Measurements from ENCODE around the gene SLC44A4. TPM values are rescaled to one million over a fixed set of nuclear protein-coding genes. Genes with fewer than 3 reads are reported as not detected.

Gene SLC44A4
- total and polyA plus RNA-seq, 2 of the 8 experiments (the other 6 are each of a cell fraction or from before 2014, with no cell fraction given), result 4.8 to 7.0 TPM

GRCh38 chr6:31878726-31879125, at the start of gene SLC44A4 (continued):
- TF ChIP-seq, protein P1, sequence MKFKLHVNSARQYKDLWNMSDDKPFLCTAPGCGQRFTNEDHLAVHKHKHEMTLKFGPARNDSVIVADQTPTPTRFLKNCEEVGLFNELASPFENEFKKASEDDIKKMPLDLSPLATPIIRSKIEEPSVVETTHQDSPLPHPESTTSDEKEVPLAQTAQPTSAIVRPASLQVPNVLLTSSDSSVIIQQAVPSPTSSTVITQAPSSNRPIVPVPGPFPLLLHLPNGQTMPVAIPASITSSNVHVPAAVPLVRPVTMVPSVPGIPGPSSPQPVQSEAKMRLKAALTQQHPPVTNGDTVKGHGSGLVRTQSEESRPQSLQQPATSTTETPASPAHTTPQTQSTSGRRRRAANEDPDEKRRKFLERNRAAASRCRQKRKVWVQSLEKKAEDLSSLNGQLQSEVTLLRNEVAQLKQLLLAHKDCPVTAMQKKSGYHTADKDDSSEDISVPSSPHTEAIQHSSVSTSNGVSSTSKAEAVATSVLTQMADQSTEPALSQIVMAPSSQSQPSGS (IDR thresholded peaks at IDR 0.05; ENCODE audit: low read length), result no peak
- TF ChIP-seq CHD7 (IDR thresholded peaks at IDR 0.05; ENCODE audit: insufficient replicate concordance, low read length) (no peak), CTBP2 (IDR thresholded peaks at IDR 0.05; ENCODE audit: borderline replicate concordance, insufficient read depth, insufficient read length, low read length) (no peak), KDM1A (IDR thresholded peaks at IDR 0.05; ENCODE audit: borderline replicate concordance, low read length) (no peak)

All from H1 (cell line).